PC-3 (cell line): Measurements from ENCODE around the gene PROSER3. TPM values are rescaled to one million over a fixed set of nuclear protein-coding genes. Genes with fewer than 3 reads are reported as not detected.

ENCODE experiments used
- ATAC-seq: fragments of 200-7000 bp; cut with Tn5 transposase; 2 replicates; pipeline ENCODE4 v1.9.1; 2020; ENCODE audit warnings: mild to moderate bottlenecking, moderate library complexity
- BruUV-seq: library from RNA; stranded (reverse); fragments of 400-500 nt; replicated peaks from 2 replicates; lab custom pipeline; 2021; lab: Mats Ljungman, UMichigan
- CTCF ChIA-PET: fragments of 300-600 bp; sonication (Branson Sonifier 250); formaldehyde crosslinking; loops from one replicate; lab custom pipeline; 2022; ENCODE audit warnings: antibody characterized with exemption; lab: Charles Lee
- POLR2A ChIA-PET: fragments of 300-600 bp; sonication (Branson Sonifier 250); formaldehyde crosslinking; loops from one replicate; lab custom pipeline; 2022; ENCODE audit warnings: antibody characterized with exemption; ENCODE audit not compliant: unreplicated experiment; lab: Charles Lee
- DNase-seq: peaks from one replicate; pipeline ENCODE4 v3.0.0-alpha.2; 2015
- H2AFZ ChIP-seq: fragments of 300-600 bp; sonication (generic); 2 replicates; pipeline ENCODE4 v1.6.0; 2016; ENCODE audit warnings: antibody characterized with exemption, low read length
- H3F3A ChIP-seq: fragments of 300-600 bp; sonication (generic); one replicate; pipeline ENCODE4 v1.6.0; 2017; ENCODE audit warnings: antibody characterized with exemption, low read length, control low read depth, mild to moderate bottlenecking; ENCODE audit not compliant: unreplicated experiment
- H3K27ac ChIP-seq: fragments of 300-600 bp; sonication (generic); 2 replicates; pipeline ENCODE4 v1.5.1; 2016; ENCODE audit warnings: mild to moderate bottlenecking, low read length
- H3K27me3 ChIP-seq: fragments of 300-600 bp; sonication (generic); 2 replicates; pipeline ENCODE4 v1.6.1; 2016; ENCODE audit warnings: low read length, mixed read lengths
- H3K36me3 ChIP-seq: fragments of 300-600 bp; sonication (generic); 2 replicates; pipeline ENCODE4 v1.6.1; 2016; ENCODE audit warnings: low read depth, mixed run types, low read length, mixed read lengths
- H3K4me1 ChIP-seq: fragments of 300-600 bp; sonication (generic); 2 replicates; pipeline ENCODE4 v1.5.1; 2016; ENCODE audit warnings: low read length; ENCODE audit not compliant: insufficient read depth
- H3K4me2 ChIP-seq: fragments of 300-600 bp; sonication (generic); 2 replicates; pipeline ENCODE4 v1.6.0; 2016; ENCODE audit warnings: low read length
- H3K4me3 ChIP-seq: fragments of 300-600 bp; sonication (generic); 2 replicates; pipeline ENCODE4 v1.5.1; 2016; ENCODE audit warnings: mild to moderate bottlenecking, low read length, mixed read lengths
- H3K79me2 ChIP-seq: fragments of 300-600 bp; sonication (generic); 2 replicates; pipeline ENCODE4 v1.6.1; 2017; ENCODE audit warnings: low read length, mixed read lengths
- H3K9ac ChIP-seq: fragments of 300-600 bp; sonication (generic); 2 replicates; pipeline ENCODE4 v1.6.0; 2016; ENCODE audit warnings: mild to moderate bottlenecking, low read length
- H3K9me2 ChIP-seq: fragments of 300-600 bp; sonication (generic); replicated peaks from 2 replicates; pipeline ENCODE4 v1.6.1; 2016; ENCODE audit warnings: mixed run types, low read length, mixed read lengths
- H3K9me3 ChIP-seq: fragments of 300-600 bp; sonication (generic); 2 replicates; pipeline ENCODE4 v1.6.1; 2016; ENCODE audit warnings: low read length, mixed read lengths
- H4K20me1 ChIP-seq: fragments of 300-600 bp; sonication (generic); 2 replicates; pipeline ENCODE4 v1.6.1; 2016; ENCODE audit warnings: low read length, mixed read lengths
- EZH2 ChIP-seq: fragments of 300-600 bp; sonication (generic); IDR thresholded peaks from one replicate; pipeline ENCODE4 v1.6.1; 2017; ENCODE audit warnings: antibody characterized with exemption, mild to moderate bottlenecking, low read length; ENCODE audit not compliant: unreplicated experiment
- EZH2phosphoT487 ChIP-seq: fragments of 300-600 bp; sonication (generic); IDR thresholded peaks from 2 replicates; pipeline ENCODE4 v1.6.1; 2018; ENCODE audit warnings: mild to moderate bottlenecking, antibody characterized with exemption, low read length, borderline replicate concordance
- intact Hi-C: fragments of 100-400 bp; cut with micrococcal nuclease; formaldehyde crosslinking; loops from 2 replicates; pipeline ENCODE4 v1.9.0; 2023
- total RNA-seq: library from RNA; depleted of rRNA; stranded (reverse); fragments of >200 nt; gene quantifications from 2 replicates; pipeline ENCODE4 v1.2.3, GENCODE V29; 2014
- TF ChIP-seq, protein P1 (sequence below): fragments of 300-600 bp; sonication (generic); conservative IDR thresholded peaks from 2 replicates; pipeline ENCODE4 v1.5.1; 2017; ENCODE audit warnings: antibody characterized with exemption, low read depth, mild to moderate bottlenecking, low read length

PROSER3 gene
- total RNA-seq, 1 experiment from 2014 or later: 5.5 TPM

DNA sequence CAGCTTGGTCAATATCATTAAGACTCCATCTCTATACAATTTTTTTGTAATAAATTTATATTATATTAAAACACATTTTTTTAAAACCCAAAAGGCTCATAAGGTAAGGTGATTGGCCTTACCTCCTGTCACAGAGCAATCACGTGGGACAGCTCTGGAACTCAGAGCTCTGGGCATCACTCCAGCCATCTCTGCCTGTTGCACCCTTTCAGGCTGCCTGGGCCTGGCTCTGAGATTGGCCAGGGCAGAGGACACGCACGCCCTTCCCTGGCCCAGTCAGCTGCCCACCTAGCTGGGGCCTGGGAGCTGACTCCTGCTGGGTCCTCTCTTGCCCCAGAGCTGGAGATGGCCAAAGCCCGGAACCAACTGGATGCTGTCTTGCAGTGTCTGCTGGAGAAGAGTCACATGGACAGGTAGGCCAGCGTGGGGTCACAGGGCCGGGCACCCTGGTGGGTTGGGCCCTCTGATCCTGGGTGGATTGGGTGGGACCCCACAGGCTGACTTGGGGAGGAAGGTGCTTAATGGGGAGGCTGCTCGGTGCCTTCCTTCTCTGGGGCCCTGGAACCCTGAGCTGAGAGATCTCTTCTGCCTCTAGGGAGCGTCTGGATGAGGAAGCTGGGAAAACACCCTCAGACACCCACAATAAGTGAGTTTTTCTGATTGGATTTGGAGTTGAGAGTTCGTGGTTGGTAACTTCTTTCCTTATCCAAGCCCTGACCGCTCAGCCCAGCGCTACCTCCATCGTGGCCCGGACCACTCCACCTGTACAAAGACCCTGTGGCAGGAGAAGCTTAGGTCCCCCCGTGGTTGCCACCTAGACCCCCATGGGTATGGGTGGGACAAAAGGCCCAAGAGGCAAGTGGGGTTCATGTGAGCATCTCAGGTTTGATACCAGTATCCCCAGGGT, 5.9 kb upstream of the PROSER3 start:
- Histone ChIP-seq H3K79me2 (peaks cover 13% of the 10 kb centered on the region), H3K4me1 (peaks cover 13% of the 10 kb centered on the region), H3K27ac (no peak overlapping the region), H3K9ac (no peak overlapping the region), H4K20me1 (no peaks in the 10 kb centered on the region), H3K36me3 (no peaks in the 10 kb centered on the region), H3K9me3 (no peaks in the 10 kb centered on the region), H2AFZ (no peak overlapping the region), H3K4me3 (no peak overlapping the region), H3K9me2 (no peaks in the 10 kb centered on the region), H3F3A (peaks cover 2% of the 10 kb centered on the region), H3K27me3 (no peaks in the 10 kb centered on the region), H3K4me2 (no peak overlapping the region)
- BruUV-seq: no TSS peak
- intact Hi-C loops: no loop called here
- DNase-seq (no peak), ATAC-seq (no peak)
- ChIA-PET CTCF (no interaction called here), POLR2A (no interaction called here)
- TF ChIP-seq EZH2 (no peak), EZH2phosphoT487 (no peak)
- TF ChIP-seq, protein P1, sequence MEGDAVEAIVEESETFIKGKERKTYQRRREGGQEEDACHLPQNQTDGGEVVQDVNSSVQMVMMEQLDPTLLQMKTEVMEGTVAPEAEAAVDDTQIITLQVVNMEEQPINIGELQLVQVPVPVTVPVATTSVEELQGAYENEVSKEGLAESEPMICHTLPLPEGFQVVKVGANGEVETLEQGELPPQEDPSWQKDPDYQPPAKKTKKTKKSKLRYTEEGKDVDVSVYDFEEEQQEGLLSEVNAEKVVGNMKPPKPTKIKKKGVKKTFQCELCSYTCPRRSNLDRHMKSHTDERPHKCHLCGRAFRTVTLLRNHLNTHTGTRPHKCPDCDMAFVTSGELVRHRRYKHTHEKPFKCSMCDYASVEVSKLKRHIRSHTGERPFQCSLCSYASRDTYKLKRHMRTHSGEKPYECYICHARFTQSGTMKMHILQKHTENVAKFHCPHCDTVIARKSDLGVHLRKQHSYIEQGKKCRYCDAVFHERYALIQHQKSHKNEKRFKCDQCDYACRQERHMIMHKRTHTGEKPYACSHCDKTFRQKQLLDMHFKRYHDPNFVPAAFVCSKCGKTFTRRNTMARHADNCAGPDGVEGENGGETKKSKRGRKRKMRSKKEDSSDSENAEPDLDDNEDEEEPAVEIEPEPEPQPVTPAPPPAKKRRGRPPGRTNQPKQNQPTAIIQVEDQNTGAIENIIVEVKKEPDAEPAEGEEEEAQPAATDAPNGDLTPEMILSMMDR: no peak

GRCh38 chr19:35752746-35753350, 5.1 kb upstream of the PROSER3 start:
- POLR2A ChIA-PET: no interaction called here
- TF ChIP-seq EZH2: no peak
- TF ChIP-seq, protein P1: no peak
- no peak for TF ChIP-seq EZH2phosphoT487
- no peaks in the 10 kb centered on the region for H4K20me1 ChIP-seq
- peaks cover 15% of the 10 kb centered on the region for H3K4me1 ChIP-seq
- no peaks in the 10 kb centered on the region for H3K36me3 ChIP-seq
- no peak overlapping the region for H3K4me2 ChIP-seq
- H3F3A ChIP-seq: peaks cover 3% of the 10 kb centered on the region
- DNase-seq (no peak), ATAC-seq (no peak)
- no TSS peak for BruUV-seq
- no peak overlapping the region for H3K4me3 ChIP-seq
- H3K27ac ChIP-seq: no peak overlapping the region
- H3K9ac ChIP-seq: no peak overlapping the region
- H2AFZ ChIP-seq: no peak overlapping the region
- H3K9me3 ChIP-seq: no peaks in the 10 kb centered on the region
- intact Hi-C loops: no loop called here
- no peaks in the 10 kb centered on the region for H3K9me2 ChIP-seq
- CTCF ChIA-PET: no interaction called here
- H3K79me2 ChIP-seq: peaks cover 13% of the 10 kb centered on the region
- no peaks in the 10 kb centered on the region for H3K27me3 ChIP-seq
